Measurements from ENCODE around the gene LAMP1.
"Not testable (repeated sequence)": the region's sequence is repeated elsewhere in the genome, so short reads cannot be mapped to it uniquely, and the experiment has no call there.

LAMP1 gene

GRCh38 chr13:113296823-113297369, at the start of gene LAMP1:
TSS of gene LAMP1 (plus strand) at chr13:113297239. CDS start at chr13:113297435, 196 bp downstream.
- TF ChIP-seq CTCF (conservative IDR thresholded peaks at IDR 0.05; ENCODE audit: low read length) = no peak
- peak; percentile 99 for DNase-seq (ENCODE audit: low read depth)
- H3K4me3 ChIP-seq (ENCODE audit: low read length) = peak within 1 kb of the TSS; percentile 92

- no peak for DNase-seq (ENCODE audit: low read depth)
- no peak for TF ChIP-seq CTCF (conservative IDR thresholded peaks at IDR 0.05; ENCODE audit: low read length)
Measured at GRCh38 chr13:113252516-113253095, 44.4 kb upstream of the LAMP1 start.

GRCh38 chr13:113257908-113258307, 39.1 kb upstream of the LAMP1 start:
- DNase-seq (ENCODE audit: low read depth); H3K4me3 ChIP-seq (ENCODE audit: low read length): not testable (repeated sequence)

More at GRCh38 chr13:113252516-113253095, 44.4 kb upstream of the LAMP1 start:
- H3K4me3 ChIP-seq (ENCODE audit: low read length) = no peak overlapping the region

- no peak for DNase-seq (ENCODE audit: low read depth)
- no peak for TF ChIP-seq CTCF (conservative IDR thresholded peaks at IDR 0.05; ENCODE audit: low read length)
Measured at GRCh38 chr13:113258321-113259054, 38.6 kb upstream of the LAMP1 start.

GRCh38 chr13:113260996-113261395, 36.0 kb upstream of the LAMP1 start:
- no peak overlapping the region for H3K4me3 ChIP-seq (ENCODE audit: low read length)
- no peak for TF ChIP-seq CTCF (conservative IDR thresholded peaks at IDR 0.05; ENCODE audit: low read length)
- DNase-seq (ENCODE audit: low read depth) = no peak

More at GRCh38 chr13:113258321-113259054, 38.6 kb upstream of the LAMP1 start:
- H3K4me3 ChIP-seq (ENCODE audit: low read length) = no peak overlapping the region

- not testable (repeated sequence) for DNase-seq (ENCODE audit: low read depth); H3K4me3 ChIP-seq (ENCODE audit: low read length)
Measured at GRCh38 chr13:113263016-113263415, 34.0 kb upstream of the LAMP1 start.

GRCh38 chr13:113267642-113268405, 29.2 kb upstream of the LAMP1 start:
- DNase-seq (ENCODE audit: low read depth) = no peak
- H3K4me3 ChIP-seq (ENCODE audit: low read length) = no peak overlapping the region
- TF ChIP-seq CTCF (conservative IDR thresholded peaks at IDR 0.05; ENCODE audit: low read length) = no peak
